Stimulated activated CD4-positive, alpha-beta T cell treated with anti-CD3 and anti-CD28 coated beads, Interleukin-1b, Interleukin-23, amount 100 ng/mL, for 1 hour (primary cell): ENCODE results near the gene NAA50.

Experiments
- DNase-seq, 2 donors: peaks; one replicate each; pipeline ENCODE4 v3.0.0-alpha.2; 2020; ENCODE audit warnings: low read depth in 2 of 2

NAA50 gene

GRCh38 chr3:113685956-113686721, 59.9 kb downstream of the NAA50 start:
- no peak for DNase-seq

DNA sequence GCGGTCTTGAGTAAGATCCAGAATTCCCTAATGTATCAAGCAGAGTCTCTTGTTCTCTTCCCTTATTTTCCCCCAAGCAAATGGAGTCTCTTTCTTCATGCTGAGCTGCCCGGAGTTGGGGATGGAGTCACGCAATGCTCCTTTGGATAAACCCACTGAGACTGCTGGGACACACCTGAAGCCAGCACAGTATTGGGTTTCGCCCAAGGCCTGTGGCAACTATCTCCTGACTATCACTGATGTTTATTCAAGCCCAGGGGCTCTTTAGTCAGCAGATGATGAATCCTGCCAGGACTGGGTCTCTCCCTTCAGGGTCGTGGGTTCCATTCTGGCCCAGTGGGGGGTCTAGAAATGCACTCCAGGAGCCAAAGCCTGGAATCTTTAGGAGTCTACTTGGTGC, 60.9 kb downstream of the NAA50 start:
- DNase-seq: no peak

DNA sequence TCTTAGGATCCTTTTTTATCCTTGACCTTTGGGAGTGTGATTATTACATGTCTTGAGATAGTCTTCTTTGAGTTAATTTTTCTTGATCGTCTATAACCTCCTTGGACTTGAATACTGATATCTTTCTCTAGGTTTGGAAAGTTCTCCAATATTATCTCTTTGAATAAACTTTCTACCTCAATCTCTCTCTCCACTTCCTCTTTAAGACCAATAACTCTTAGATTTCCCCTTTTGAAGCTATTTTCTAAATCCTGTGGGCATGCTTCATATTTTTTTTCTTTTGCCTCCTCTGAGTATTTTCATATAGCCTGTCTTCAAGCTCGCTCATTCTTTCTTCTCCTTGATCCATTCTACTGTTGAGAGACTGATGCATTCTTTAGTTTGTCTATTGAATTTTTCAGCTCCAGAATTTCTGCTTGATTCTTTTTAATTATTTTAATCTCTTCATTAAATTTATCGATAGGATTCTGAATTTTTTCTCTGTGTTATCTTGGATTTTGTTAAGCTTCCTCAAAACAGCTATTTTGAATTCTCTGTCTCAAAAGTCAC, 61.7 kb downstream of the NAA50 start:
- DNase-seq: no peak

DNA sequence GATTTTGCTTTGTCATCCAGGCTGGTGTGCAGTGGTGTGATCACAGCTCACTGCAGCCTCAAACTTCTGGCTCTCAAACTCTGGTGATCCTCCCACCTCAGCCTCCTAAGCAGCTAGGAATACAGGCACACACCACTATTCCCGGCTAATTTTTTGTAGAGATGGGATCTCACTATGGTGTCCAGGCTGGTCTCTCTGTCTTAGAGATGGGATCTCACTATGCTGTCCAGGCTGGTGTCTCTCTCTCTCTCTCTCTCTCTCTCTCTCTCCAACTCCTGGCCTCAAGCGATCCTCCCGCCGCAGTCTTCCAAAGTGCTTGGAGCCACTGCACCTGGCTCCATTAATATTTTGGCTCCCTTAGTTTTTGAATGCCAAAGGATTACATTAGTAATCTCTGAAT, 67.3 kb downstream of the NAA50 start:
- DNase-seq: no peak

DNA sequence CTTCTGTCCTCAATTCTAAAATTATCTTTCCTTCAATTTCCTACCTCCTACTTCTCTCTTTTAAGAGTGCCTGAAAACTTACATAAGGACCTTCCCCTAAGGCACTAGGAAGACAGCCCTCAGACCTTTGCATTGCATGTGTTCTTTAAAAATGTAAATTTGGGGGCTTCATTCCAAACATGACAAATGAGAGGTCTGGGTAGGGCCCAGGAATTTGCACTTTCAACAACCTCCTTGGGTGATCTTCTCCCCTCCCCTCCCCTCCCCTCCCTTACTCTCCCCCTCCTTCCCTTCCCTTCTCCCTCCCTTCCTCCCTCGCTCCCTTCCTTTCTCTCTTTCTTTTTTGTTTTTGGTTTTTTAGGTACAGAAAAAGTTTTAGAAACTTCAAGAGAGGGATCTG, 68.3 kb downstream of the NAA50 start:
- no peak for DNase-seq

GRCh38 chr3:113676261-113676660, 69.8 kb downstream of the NAA50 start:
- DNase-seq: no peak

- no peak for DNase-seq
Measured at GRCh38 chr3:113673593-113673992, 72.5 kb downstream of the NAA50 start.

- DNase-seq: no peak
Measured at GRCh38 chr3:113668015-113668414, 78.0 kb downstream of the NAA50 start.
